ENCODE results near the gene FIGNL1.

DNA sequence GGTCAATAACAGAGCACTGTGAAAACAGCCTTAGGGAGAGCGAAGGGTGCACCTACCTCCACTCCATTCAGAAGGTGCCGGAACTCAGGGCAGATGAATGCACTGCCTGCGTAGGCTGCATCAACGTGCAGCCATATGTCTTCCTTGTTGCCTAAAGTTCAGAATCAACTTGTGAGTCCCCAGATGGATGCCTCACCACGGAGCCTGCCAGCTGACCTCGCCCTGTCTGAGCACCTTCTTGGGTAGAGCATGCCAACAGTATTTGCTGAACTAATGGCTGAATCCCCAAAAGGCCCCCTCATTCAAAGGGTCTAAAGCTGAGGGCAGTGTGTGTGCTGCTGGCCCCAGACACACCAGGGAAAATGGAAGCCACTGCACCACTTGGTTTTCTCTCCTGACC, 48.9 kb upstream of the FIGNL1 start:
- TF ChIP-seq CTCF (IDR thresholded peaks at IDR 0.05) (no peak), POLR2A (IDR thresholded peaks at IDR 0.05) (no peak)
